ENCODE results near the gene RNF126. TPM values are rescaled to one million over a fixed set of nuclear protein-coding genes. Genes with fewer than 3 reads are reported as not detected.

Gene RNF126
- total and polyA plus RNA-seq, 2 experiments from 2014 or later, result 42.7 to 89.6 TPM

- no peaks in the 10 kb centered on the region for H3K9me2 ChIP-seq (replicated peaks; ENCODE audit: insufficient read depth)
- no peak overlapping the region for H3K4me2 ChIP-seq
- TF ChIP-seq CTCF (IDR thresholded peaks at IDR 0.05; ENCODE audit: poor library complexity) (no peak), EZH2phosphoT487 (IDR thresholded peaks at IDR 0.05; ENCODE audit: low read depth, severe bottlenecking, unreplicated experiment) (no peak), EZH2 (IDR thresholded peaks at IDR 0.05; ENCODE audit: borderline replicate concordance) (no peak)
- no peak overlapping the region for H3K27ac ChIP-seq
- no peaks in the 10 kb centered on the region for H3K36me3 ChIP-seq (replicated peaks; ENCODE audit: insufficient read depth, low read depth)
- no peaks in the 10 kb centered on the region for H3K9me3 ChIP-seq (ENCODE audit: low read depth)
- H3K27me3 ChIP-seq, result no peaks in the 10 kb centered on the region
- no peak overlapping the region for H3K4me3 ChIP-seq
- H4K20me1 ChIP-seq (ENCODE audit: insufficient read depth, poor library complexity, severe bottlenecking), result no peaks in the 10 kb centered on the region
- WGBS (ENCODE audit: low lambda C conversion rate, missing lambda C conversion rate), result 96% methylated on average over 23 of the region's 35 CpGs
- DNase-seq (ENCODE audit: low spot score), result no peak
- H3K4me1 ChIP-seq (ENCODE audit: insufficient read depth), result no peaks in the 10 kb centered on the region
- no peak overlapping the region for H2AFZ ChIP-seq
- no peaks in the 10 kb centered on the region for H3K79me2 ChIP-seq
Measured at GRCh38 chr19:602391-603301, 60.4 kb downstream of the RNF126 start.

GRCh38 chr19:601790-602189 is 61.2 kb downstream of the RNF126 start:
- no peak overlapping the region for H2AFZ ChIP-seq
- TF ChIP-seq EZH2 (IDR thresholded peaks at IDR 0.05; ENCODE audit: borderline replicate concordance) (no peak), CTCF (IDR thresholded peaks at IDR 0.05; ENCODE audit: poor library complexity) (no peak), EZH2phosphoT487 (IDR thresholded peaks at IDR 0.05; ENCODE audit: low read depth, severe bottlenecking, unreplicated experiment) (no peak)
- no peaks in the 10 kb centered on the region for H3K79me2 ChIP-seq
- DNase-seq (ENCODE audit: low spot score), result no peak
- H3K9me2 ChIP-seq (replicated peaks; ENCODE audit: insufficient read depth), result no peaks in the 10 kb centered on the region
- no peaks in the 10 kb centered on the region for H3K4me1 ChIP-seq (ENCODE audit: insufficient read depth)
- no peaks in the 10 kb centered on the region for H3K27me3 ChIP-seq
- H3K36me3 ChIP-seq (replicated peaks; ENCODE audit: insufficient read depth, low read depth), result no peaks in the 10 kb centered on the region
- H3K9me3 ChIP-seq (ENCODE audit: low read depth), result no peaks in the 10 kb centered on the region
- no peaks in the 10 kb centered on the region for H4K20me1 ChIP-seq (ENCODE audit: insufficient read depth, poor library complexity, severe bottlenecking)
- 96% methylated on average over 10 of the region's 25 CpGs for WGBS (ENCODE audit: low lambda C conversion rate, missing lambda C conversion rate)
- H3K27ac ChIP-seq, result no peak overlapping the region
- no peak overlapping the region for H3K4me3 ChIP-seq
- no peak overlapping the region for H3K4me2 ChIP-seq

DNA sequence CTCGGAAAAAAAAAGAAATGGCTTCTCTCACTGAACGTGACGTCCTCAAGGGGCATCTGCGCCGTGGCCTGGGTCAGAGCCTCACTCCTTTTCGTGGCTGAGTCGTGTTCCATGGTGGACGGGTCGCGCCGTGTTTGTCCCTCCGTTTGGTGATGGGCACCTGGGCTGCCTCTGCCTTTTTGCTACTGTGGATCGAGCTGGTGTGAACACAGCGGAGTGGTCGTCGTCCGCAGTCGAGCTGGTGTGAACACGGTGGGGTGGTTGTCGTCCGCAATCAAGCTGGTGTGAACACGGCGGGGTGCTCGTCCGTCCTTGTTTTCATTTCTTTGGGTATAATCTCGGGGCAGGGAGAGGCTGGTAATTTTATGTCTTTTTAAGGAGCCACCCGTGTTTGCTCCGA is 61.7 kb downstream of the RNF126 start:
- 95% methylated on average over 27 of the region's 28 CpGs for WGBS (ENCODE audit: low lambda C conversion rate, missing lambda C conversion rate)
- H3K79me2 ChIP-seq, result no peaks in the 10 kb centered on the region
- H3K9me2 ChIP-seq (replicated peaks; ENCODE audit: insufficient read depth), result no peaks in the 10 kb centered on the region
- H2AFZ ChIP-seq, result no peak overlapping the region
- H3K4me1 ChIP-seq (ENCODE audit: insufficient read depth), result no peaks in the 10 kb centered on the region
- H3K27me3 ChIP-seq, result no peaks in the 10 kb centered on the region
- no peak for DNase-seq (ENCODE audit: low spot score)
- H3K36me3 ChIP-seq (replicated peaks; ENCODE audit: insufficient read depth, low read depth), result no peaks in the 10 kb centered on the region
- H3K9me3 ChIP-seq (ENCODE audit: low read depth), result no peaks in the 10 kb centered on the region
- no peak for TF ChIP-seq EZH2 (IDR thresholded peaks at IDR 0.05; ENCODE audit: borderline replicate concordance)
- TF ChIP-seq EZH2phosphoT487 (IDR thresholded peaks at IDR 0.05; ENCODE audit: low read depth, severe bottlenecking, unreplicated experiment), result no peak
- TF ChIP-seq CTCF (IDR thresholded peaks at IDR 0.05; ENCODE audit: poor library complexity), result no peak
- no peak overlapping the region for H3K27ac ChIP-seq
- no peaks in the 10 kb centered on the region for H4K20me1 ChIP-seq (ENCODE audit: insufficient read depth, poor library complexity, severe bottlenecking)
- H3K4me3 ChIP-seq, result no peak overlapping the region
- H3K4me2 ChIP-seq, result no peak overlapping the region

Other genes starting within 250 kb of the RNF126 start
- gene SHC2, start 202.2 kb downstream of the RNF126 start, total RNA-seq, result 50.3 and 50.8 TPM in 2 replicates
- 111 and 127 TPM in 2 replicates for gene SHC2, start 202.2 kb downstream of the RNF126 start, polyA plus RNA-seq
- 1.2 and 4.0 TPM in 2 replicates for gene MADCAM1, start 166.7 kb downstream of the RNF126 start, total RNA-seq
- 1.8 and 2.9 TPM in 2 replicates for gene MADCAM1, start 166.7 kb downstream of the RNF126 start, polyA plus RNA-seq
- 35.8 and 44.9 TPM in 2 replicates for gene TPGS1, start 155.7 kb downstream of the RNF126 start, total RNA-seq
- gene TPGS1, start 155.7 kb downstream of the RNF126 start, polyA plus RNA-seq, result 61.0 and 69.0 TPM in 2 replicates
- 89.9 and 105 TPM in 2 replicates for gene CDC34, start 131.5 kb downstream of the RNF126 start, total RNA-seq
- gene CDC34, start 131.5 kb downstream of the RNF126 start, polyA plus RNA-seq, result 196 and 197 TPM in 2 replicates
- not detected in 2 replicates for gene GZMM, start 119.2 kb downstream of the RNF126 start, total RNA-seq
- not detected in 2 replicates for gene GZMM, start 119.2 kb downstream of the RNF126 start, polyA plus RNA-seq
- gene BSG, start 90.6 kb downstream of the RNF126 start, total RNA-seq, result 509 and 545 TPM in 2 replicates
- gene BSG, start 90.6 kb downstream of the RNF126 start, polyA plus RNA-seq, result 1,282 and 1,292 TPM in 2 replicates
- 0.30 and 0.44 TPM in 2 replicates for gene HCN2, start 73.3 kb downstream of the RNF126 start, total RNA-seq
- gene HCN2, start 73.3 kb downstream of the RNF126 start, polyA plus RNA-seq, result 0.16 and 0.21 TPM in 2 replicates
- 38.7 and 41.9 TPM in 2 replicates for gene POLRMT, start 29.7 kb downstream of the RNF126 start, total RNA-seq
- 59.5 and 60.7 TPM in 2 replicates for gene POLRMT, start 29.7 kb downstream of the RNF126 start, polyA plus RNA-seq
- gene FGF22, start 23.3 kb downstream of the RNF126 start, total RNA-seq, result 0.20 TPM in 1 of 2 replicates, not detected in the other
- 0.18 and 0.70 TPM in 2 replicates for gene FGF22, start 23.3 kb downstream of the RNF126 start, polyA plus RNA-seq
- gene FSTL3, start 13.2 kb upstream of the RNF126 start, total RNA-seq, result 106 and 131 TPM in 2 replicates
- gene FSTL3, start 13.2 kb upstream of the RNF126 start, polyA plus RNA-seq, result 171 and 209 TPM in 2 replicates
- gene PRSS57, start 32.2 kb upstream of the RNF126 start, total RNA-seq, result 0.16 and 2.4 TPM in 2 replicates
- 1.2 TPM in 1 of 2 replicates, not detected in the other for gene PRSS57, start 32.2 kb upstream of the RNF126 start, polyA plus RNA-seq
- gene PALM, start 45.7 kb upstream of the RNF126 start, total RNA-seq, result 27.2 and 34.9 TPM in 2 replicates
- gene PALM, start 45.7 kb upstream of the RNF126 start, polyA plus RNA-seq, result 22.1 and 23.0 TPM in 2 replicates
- 35.7 and 43.7 TPM in 2 replicates for gene MISP, start 87.9 kb upstream of the RNF126 start, total RNA-seq
- 38.4 and 50.9 TPM in 2 replicates for gene MISP, start 87.9 kb upstream of the RNF126 start, polyA plus RNA-seq
- gene PTBP1, start 134.2 kb upstream of the RNF126 start, total RNA-seq, result 144 and 178 TPM in 2 replicates
- gene PTBP1, start 134.2 kb upstream of the RNF126 start, polyA plus RNA-seq, result 204 and 219 TPM in 2 replicates
- gene PLPPR3, start 158.7 kb upstream of the RNF126 start, total RNA-seq, result 7.6 and 11.1 TPM in 2 replicates
- 11.4 and 11.7 TPM in 2 replicates for gene PLPPR3, start 158.7 kb upstream of the RNF126 start, polyA plus RNA-seq
- not detected in 2 replicates for gene AZU1, start 164.6 kb upstream of the RNF126 start, total RNA-seq
- 0.94 TPM in 1 of 2 replicates, not detected in the other for gene AZU1, start 164.6 kb upstream of the RNF126 start, polyA plus RNA-seq
- not detected in 2 replicates for gene PRTN3, start 177.8 kb upstream of the RNF126 start, total RNA-seq
- gene PRTN3, start 177.8 kb upstream of the RNF126 start, polyA plus RNA-seq, result not detected in 2 replicates
- 0.83 and 1.2 TPM in 2 replicates for gene ELANE, start 189.1 kb upstream of the RNF126 start, total RNA-seq
- gene ELANE, start 189.1 kb upstream of the RNF126 start, polyA plus RNA-seq, result 0.81 and 3.0 TPM in 2 replicates
- 3.3 and 9.0 TPM in 2 replicates for gene CFD, start 196.4 kb upstream of the RNF126 start, total RNA-seq
- 8.2 and 11.2 TPM in 2 replicates for gene CFD, start 196.4 kb upstream of the RNF126 start, polyA plus RNA-seq
- 24.4 and 32.1 TPM in 2 replicates for gene MED16, start 230.0 kb upstream of the RNF126 start, total RNA-seq
- 80.9 and 111 TPM in 2 replicates for gene MED16, start 230.0 kb upstream of the RNF126 start, polyA plus RNA-seq
- not detected in 2 replicates for gene RNU6-9, start 230.3 kb upstream of the RNF126 start, total RNA-seq
- not detected in 2 replicates for gene RNU6-9, start 230.3 kb upstream of the RNF126 start, polyA plus RNA-seq

All from hepatocyte (in vitro differentiated cells).